HG03565 (cell line): Measurements from ENCODE around the gene TRAPPC10.

Experiments used
- ATAC-seq: cut with Tn5 transposase; IDR thresholded peaks from one replicate; pipeline ENCODE4 v1.9.1; 2021; ENCODE audit warnings: mild to moderate bottlenecking, moderate library complexity; ENCODE audit not compliant: unreplicated experiment

The TRAPPC10 gene, protein sequence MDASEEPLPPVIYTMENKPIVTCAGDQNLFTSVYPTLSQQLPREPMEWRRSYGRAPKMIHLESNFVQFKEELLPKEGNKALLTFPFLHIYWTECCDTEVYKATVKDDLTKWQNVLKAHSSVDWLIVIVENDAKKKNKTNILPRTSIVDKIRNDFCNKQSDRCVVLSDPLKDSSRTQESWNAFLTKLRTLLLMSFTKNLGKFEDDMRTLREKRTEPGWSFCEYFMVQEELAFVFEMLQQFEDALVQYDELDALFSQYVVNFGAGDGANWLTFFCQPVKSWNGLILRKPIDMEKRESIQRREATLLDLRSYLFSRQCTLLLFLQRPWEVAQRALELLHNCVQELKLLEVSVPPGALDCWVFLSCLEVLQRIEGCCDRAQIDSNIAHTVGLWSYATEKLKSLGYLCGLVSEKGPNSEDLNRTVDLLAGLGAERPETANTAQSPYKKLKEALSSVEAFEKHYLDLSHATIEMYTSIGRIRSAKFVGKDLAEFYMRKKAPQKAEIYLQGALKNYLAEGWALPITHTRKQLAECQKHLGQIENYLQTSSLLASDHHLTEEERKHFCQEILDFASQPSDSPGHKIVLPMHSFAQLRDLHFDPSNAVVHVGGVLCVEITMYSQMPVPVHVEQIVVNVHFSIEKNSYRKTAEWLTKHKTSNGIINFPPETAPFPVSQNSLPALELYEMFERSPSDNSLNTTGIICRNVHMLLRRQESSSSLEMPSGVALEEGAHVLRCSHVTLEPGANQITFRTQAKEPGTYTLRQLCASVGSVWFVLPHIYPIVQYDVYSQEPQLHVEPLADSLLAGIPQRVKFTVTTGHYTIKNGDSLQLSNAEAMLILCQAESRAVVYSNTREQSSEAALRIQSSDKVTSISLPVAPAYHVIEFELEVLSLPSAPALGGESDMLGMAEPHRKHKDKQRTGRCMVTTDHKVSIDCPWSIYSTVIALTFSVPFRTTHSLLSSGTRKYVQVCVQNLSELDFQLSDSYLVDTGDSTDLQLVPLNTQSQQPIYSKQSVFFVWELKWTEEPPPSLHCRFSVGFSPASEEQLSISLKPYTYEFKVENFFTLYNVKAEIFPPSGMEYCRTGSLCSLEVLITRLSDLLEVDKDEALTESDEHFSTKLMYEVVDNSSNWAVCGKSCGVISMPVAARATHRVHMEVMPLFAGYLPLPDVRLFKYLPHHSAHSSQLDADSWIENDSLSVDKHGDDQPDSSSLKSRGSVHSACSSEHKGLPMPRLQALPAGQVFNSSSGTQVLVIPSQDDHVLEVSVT

DNA sequence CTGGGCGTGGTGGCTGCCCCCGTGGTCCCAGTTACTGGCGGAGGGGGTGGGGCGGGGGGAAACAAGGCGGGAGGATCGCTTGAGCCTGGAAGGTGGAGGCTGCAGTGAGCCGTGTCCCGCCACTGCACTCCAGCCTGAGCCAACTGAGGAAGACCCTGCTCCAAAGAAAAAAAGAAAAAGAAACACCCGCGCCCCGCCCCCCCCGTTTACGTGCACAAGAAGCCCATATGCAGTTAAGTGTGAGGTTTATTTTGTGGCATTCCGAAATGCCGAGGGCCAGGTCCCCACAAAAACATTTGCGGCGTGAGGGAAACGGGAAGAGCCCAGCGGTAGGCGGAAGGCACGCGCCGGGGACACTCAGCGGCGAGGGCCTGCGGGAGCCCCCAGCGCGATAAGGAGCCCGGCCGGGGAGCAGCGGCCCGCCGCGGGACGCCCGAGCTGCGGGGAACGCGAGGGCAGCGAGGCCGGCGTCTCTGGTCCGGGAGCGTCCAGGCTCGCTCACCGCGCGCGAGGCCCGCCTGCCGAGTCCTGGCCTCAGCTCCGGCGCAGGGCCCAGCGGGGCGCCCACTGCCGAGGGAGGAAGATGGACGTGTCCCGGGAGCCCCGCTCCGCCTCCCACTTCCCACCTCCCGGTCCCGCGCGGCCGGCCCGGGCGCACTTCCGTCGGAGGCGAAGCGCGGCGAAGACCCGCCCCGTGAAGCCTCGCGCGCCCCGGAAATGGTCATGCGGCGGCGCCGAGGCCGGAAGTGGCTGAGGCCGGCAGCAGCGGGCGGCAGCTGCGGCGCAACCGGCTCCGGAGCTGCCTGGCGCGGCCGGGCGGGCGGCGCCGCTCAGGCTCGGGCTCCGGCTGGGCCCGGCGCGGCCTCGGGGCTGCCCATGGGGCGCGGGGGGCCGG, at the start of gene TRAPPC10:
Gene TRAPPC10 (plus strand): TSS at position 731 of the 895 bp plus-strand sequence. CDS start 185 bp downstream, outside the sequence.
- peak; percentile 59 for ATAC-seq

DNA sequence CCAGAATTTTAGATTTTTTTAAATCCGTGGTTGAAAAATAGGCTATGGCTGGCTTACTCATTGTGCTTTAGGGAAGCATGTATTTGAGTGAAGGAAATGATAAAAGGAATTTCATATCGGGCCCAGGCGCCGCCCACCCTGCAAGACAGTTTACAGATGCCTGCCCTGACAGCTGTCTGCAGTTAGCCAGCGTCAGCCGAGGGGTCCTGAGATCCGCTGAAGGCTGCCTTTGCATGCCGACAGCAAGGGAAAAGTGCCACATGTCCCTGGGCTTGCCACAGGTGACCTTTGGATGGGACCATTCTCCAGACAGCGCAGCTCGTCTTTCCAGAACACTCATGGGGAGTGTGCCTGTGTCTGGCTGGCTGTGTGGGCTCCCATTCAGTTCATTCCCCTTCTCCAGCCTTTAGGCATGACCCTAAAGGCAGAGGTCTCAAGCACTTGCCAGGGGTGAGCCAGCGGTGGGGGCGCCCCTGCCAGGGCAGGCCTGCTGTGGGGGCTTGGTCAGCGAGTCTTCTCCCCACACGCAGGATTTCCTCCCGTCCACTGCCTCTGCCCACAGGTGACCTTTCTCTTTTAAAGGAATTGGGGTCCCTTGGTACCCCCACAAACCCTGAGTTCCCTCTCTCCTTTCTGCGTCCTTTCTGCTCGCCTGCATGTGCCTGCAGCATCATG, 46.1 kb upstream of the TRAPPC10 start:
- no peak for ATAC-seq

DNA sequence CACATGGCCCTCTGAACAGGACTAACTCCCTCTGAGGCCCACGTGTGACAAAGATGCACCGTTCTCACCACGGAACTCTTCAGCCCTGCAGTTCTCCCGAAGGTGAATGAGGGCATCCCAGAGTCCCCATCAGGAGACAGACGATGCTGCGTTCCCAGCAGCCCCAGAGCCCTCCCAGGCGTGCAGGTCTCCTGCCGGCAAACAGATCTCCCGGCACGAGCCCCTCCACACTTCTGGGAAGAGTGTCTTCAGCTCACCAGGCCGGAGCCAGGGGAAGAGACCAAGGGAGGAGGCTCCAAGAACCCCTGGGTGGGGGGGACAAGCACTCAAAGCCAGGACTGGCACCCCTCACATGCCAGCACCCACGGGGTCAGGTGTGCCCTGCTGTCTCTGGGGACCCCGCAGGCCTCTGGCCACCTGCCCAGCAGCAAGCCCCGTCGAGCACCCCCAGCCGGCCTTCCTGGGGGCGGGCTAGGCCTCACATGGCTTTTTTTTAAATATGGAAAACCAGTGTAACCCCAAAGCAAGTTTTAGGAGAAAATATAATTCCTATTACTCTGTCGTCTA, 45.1 kb upstream of the TRAPPC10 start:
- ATAC-seq: no peak

DNA sequence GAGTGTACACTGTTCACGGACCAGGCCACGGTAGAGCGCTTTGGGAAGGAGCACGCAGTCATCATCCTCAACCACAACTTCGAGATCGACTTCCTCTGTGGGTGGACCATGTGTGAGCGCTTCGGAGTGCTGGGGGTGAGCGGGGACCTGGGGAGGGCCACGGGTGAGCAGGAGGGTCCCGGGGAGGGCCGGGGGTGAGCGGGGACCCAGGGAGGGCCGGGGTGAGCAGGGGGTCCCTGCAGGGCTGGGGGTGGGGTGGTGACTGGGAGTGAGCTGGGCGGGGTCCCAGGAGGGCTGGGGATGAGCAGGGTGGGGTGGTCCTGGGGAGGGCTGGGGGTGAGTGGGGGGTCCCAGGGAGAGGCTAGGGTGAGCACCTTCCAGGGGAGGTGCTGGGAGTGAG, 44.1 kb upstream of the TRAPPC10 start:
- no peak for ATAC-seq

DNA sequence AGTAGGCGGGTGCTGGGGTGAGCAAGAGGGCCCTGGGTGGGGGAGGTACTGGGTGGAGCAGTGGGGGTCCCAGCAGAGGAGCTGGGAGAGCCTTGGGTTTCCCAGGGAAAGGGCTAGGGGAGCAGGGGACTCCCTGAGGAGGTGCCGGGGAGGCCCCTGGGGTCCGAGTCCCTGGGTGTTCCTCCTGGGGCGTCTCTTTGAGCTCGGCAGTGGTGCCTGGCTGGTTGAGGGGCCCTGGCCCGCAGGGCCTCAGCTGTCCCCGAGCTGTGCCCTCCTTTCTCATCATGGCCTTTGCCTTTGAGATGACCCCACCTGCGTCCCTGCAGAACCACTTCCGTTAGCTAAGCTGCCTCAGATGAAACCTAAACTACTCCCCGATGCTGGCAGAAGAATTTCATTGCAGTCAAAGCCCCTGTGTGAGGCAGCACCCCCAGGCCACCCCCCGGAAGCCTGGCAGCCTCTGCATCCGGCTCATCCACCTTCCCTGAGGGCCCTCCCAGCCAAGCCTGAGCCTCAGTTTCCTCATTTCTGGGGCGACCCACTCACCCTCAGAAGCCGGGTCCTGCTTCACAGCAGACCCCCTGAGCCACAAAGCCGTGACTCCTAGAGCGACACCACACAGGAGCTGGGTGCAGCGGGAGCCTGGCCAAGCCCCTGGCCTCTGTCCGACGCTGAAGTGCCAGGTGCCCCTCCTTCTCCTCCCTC, 43.5 kb upstream of the TRAPPC10 start:
- ATAC-seq: no peak

DNA sequence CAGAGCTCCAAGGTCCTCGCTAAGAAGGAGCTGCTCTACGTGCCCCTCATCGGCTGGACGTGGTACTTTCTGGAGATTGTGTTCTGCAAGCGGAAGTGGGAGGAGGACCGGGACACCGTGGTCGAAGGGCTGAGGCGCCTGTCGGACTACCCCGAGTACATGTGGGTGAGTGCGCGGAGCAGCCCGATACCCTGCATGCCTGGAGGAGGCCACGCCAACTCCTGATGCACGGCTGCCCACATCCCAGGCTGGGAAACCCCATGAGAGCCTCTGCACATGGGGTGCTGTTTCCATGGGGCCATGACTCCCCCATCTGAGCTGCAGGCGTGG, 43.0 kb upstream of the TRAPPC10 start:
- ATAC-seq: no peak

DNA sequence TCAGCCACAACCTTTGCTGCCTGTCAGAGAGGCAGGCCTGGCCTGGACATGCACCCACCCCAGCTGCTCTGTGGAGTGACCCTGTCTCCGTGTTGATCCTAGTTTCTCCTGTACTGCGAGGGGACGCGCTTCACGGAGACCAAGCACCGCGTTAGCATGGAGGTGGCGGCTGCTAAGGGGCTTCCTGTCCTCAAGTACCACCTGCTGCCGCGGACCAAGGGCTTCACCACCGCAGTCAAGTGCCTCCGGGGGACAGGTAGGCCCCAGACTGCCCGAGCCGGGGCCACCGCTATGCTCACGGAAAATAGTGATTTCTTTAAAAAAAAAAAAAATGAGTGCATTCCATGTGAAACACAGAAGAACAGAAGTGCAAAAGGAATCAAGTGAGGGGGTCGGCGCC, 41.6 kb upstream of the TRAPPC10 start:
- ATAC-seq: no peak

DNA sequence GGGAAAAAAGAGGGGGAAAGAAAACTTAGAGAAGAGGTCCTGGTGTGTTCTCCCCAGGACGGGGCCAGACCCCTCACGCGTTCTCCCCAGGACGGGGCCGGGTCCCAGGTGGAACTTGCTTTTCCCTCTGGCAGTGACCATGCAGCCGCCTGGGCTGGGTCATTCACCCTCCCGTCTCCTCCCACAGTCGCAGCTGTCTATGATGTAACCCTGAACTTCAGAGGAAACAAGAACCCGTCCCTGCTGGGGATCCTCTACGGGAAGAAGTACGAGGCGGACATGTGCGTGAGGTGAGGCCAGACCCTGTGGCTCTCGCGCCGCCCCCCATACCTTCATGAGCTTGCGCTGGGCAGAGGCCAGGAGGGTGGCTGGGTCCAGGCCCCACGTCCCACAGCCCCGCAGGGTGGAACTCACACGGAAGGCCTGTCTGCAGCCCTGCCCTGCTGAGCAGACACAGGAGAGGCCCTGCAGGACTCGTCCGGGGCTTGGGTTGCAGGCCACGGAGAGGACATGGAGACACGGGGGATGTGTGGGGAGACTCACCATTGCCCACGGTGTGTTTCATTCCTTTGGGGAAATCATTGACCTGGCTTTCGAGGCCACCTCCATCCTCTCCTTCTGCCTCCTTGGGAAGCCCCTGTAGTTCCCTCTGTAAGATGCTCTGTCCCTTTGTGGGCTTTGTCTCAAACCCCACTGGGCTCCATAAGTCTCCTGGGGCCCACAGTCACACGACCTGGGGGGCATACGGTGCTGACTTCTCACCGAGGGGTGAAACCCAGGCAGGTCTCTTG, 40.7 kb upstream of the TRAPPC10 start:
- no peak for ATAC-seq

DNA sequence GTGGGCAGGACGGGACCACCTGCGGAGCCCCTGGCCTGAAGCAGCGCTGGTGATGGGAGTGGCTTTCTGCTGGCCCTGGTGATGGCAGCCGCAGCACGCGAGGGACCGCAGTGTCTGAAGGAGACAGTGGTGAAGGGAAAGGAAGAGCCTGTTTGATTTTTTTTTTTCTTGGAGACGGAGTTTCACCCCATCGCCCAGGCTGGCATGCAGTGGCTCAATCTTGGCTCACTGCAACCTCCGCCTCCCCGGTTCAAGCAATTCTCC, 40.2 kb upstream of the TRAPPC10 start:
- ATAC-seq: no peak

DNA sequence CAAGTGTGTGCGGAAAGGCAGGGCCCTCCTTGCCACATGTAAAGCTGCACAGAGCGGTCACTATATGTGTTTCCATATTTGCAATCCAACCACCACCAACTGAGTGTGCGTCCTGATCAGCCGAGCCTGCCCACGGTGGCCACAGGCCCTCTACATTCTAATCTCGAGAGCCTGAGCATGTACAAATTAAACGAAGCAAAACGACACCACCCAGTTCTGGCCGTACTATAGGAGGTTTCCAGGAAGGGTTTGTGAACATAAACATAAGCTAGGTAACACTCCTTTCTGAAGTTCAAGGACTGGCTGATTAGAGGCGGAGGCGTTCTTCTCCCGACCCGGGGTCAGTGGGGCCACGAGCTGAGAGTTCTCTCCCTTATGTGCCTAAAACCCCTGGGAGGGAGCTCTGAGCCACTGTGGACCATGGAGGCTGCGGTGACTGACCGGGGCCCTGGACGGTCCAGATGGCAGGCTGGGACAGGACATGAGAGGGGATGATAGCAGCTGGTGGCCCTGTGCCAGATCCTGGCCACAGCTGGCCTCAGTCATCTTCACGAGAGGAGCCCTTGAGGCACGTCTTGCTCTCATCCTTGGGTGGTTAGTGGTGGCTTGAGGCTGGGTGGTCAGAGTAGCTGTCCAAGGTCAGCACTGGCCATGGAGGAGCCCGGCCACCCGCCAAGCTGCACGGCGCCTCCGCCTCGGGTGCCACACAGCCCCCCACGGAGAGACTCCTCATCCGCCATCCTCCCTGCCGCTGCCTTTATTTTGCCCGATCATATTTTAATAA, 39.1 kb upstream of the TRAPPC10 start:
- ATAC-seq: no peak

DNA sequence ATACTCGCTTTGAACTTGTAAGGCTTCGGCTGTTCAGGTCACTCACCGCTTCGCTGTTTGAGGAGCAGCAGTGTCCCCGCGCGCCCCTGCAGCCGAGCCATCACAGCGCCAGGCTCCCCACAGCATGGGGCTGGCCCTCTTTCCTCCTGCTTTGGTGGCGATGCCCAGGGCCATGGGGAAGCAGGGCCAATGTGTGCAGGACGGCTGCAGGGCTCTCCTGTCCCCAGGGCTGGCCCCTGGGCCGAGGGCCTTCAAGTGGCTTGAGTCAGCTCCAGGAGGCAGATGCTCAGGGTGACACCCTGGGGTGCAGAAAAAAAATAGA, 38.5 kb upstream of the TRAPPC10 start:
- no peak for ATAC-seq

DNA sequence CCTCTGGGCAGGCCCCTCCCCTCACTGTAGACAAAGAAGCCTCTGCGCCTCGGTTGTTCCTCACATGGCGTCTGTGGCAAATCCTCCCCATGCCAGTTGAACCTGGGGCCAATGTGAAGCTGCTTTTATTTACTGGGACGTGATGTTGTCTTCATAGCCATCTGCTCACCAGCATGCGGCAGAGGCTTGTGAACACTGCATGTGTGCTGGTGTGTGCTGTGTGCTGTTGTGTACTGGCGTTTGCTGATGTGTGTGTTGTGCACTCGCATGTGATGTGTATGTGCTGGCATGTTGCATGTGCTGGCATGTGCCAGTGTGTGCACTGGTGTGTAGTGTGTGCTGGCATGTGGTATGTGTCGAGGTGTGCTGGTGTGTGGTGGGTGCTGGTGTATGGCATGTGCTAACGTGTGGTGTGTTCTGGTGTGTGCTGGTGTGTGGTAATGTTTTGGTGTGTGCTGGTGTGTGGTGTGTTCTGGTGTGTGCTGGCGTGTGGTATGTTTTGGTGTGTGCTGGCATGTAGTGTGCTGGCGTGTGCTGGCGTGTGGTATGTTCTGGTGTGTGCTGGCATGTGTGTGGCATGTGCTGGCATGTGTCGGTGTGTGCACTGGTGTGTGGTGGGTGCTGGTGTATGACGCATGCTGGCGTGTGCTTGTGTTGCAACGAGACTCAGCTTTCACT, 37.2 kb upstream of the TRAPPC10 start:
- no peak for ATAC-seq

DNA sequence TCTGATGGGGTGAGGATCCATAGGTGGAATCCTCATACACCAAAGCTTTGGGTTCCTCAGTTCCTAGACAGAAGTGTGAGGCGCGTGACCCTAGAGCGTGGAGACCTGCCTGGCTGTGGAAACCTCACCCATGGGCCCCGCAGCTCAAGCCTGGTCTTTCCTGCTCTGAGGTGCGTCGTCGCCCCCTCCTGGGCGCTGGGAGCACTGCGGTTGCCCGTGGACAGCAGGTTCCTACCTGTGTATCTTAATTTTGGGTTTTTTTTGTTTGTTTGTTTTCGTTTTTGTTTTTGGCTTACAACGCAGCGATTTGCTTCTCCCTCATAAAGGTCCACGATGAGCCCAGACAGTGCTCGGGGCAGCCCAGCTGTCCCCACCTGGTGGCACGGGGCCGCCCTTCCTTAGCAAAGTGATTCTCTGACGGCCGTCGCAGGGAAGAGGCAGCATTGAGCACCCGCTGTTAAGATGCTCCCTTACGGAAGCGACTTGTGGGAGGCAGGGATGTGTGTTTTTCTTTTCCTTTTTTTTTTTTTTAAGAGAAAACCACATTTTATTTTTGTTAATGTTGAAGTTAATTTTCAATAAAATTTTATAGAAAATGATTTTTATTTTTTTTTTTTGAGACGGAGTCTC, 36.5 kb upstream of the TRAPPC10 start:
- ATAC-seq: no peak

DNA sequence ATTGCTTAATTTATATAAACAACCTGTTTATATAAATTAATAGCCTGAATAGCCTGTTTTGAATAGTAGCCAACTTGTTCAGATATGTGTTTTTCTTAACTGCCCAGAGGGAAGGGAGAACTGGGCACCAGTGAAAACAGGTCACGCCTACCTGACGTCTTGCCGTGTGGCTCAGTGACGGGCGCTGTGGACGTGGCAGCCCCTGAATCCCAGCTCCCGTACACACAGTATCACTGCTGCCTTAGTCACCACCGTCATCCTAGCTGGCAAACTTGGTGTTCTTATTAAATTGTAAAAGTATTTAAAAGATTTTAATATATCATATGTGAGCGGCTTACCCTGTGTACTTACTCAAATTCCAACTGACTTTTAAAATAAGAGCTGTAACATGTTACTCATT, 35.4 kb upstream of the TRAPPC10 start:
- no peak for ATAC-seq

DNA sequence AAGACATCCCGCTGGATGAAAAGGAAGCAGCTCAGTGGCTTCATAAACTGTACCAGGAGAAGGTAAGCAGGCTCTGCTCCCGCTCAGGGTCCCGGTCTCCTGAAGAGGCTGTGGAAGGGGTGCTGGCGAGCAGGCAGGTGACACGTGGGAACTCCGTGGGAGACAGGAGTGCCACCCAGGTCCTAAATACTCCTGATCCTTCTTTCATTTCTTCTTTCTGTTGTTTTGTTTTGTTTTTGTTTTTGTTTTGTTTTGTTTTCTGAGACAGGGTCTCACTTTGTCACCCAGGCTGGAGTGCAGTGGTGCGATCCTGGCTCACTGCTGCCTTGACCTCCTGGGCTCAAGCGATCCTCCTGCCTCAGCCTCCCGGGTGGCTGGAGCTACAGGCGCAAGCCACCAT, 34.0 kb upstream of the TRAPPC10 start:
- ATAC-seq: no peak

DNA sequence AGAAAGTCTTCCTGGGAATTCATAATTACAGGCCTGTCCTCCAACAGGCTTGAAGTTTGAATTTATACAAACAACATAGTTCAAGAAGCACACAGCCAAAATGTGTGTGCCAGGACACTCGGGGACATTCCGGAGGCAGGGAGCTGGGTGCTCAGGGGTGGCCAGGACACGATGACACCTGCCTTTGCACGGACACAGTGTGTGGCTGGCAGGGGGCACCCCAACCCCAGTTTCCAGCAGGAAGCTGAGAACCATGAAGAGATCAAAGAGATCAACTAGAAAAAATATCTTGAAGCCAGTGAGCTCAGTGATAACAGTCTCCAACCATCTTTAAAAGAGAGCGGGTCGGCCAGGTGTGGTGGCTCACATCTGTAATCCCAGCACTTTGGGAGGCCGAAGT, 32.5 kb upstream of the TRAPPC10 start:
- ATAC-seq: no peak
